ENCODE data around the gene BAZ2B. TPM values are rescaled to one million over a fixed set of nuclear protein-coding genes. Genes with fewer than 3 reads are reported as not detected.

The BAZ2B gene
- total RNA-seq, 1 donor from 2014 or later, result 32.4 TPM

- Histone ChIP-seq H3K9me3 (replicated peaks) (no peaks in the 10 kb centered on the region), H3K4me1 (peaks cover 17% of the 10 kb centered on the region), H3K36me3 (peaks cover 66% of the 10 kb centered on the region), H3K4me3 (no peak overlapping the region), H3K27me3 (ENCODE audit: low read depth) (no peaks in the 10 kb centered on the region), H3K27ac (replicated peaks) (no peak overlapping the region)
- DNase-seq, result no peak
- no peak for TF ChIP-seq CTCF (IDR thresholded peaks at IDR 0.05; ENCODE audit: borderline replicate concordance)
- intact Hi-C loops (cut with micrococcal nuclease), result no loop called here
Measured at GRCh38 chr2:159438284-159438683, 178.1 kb downstream of the BAZ2B start.

GRCh38 chr2:159432610-159433009, 183.7 kb downstream of the BAZ2B start:
- intact Hi-C loops (cut with micrococcal nuclease), result no loop called here
- TF ChIP-seq CTCF (IDR thresholded peaks at IDR 0.05; ENCODE audit: borderline replicate concordance), result no peak
- H3K27ac ChIP-seq (replicated peaks), result no peak overlapping the region
- no peaks in the 10 kb centered on the region for H3K4me1 ChIP-seq
- DNase-seq, result no peak
- no peaks in the 10 kb centered on the region for H3K27me3 ChIP-seq (ENCODE audit: low read depth)
- peaks cover 89% of the 10 kb centered on the region for H3K36me3 ChIP-seq
- no peaks in the 10 kb centered on the region for H3K9me3 ChIP-seq (replicated peaks)
- H3K4me3 ChIP-seq, result no peak overlapping the region

- Histone ChIP-seq H3K4me1 (no peaks in the 10 kb centered on the region), H3K27me3 (ENCODE audit: low read depth) (no peaks in the 10 kb centered on the region), H3K27ac (replicated peaks) (no peak overlapping the region), H3K9me3 (replicated peaks) (peaks cover 5% of the 10 kb centered on the region), H3K36me3 (peaks cover 78% of the 10 kb centered on the region), H3K4me3 (no peak overlapping the region)
- no peak for TF ChIP-seq CTCF (IDR thresholded peaks at IDR 0.05; ENCODE audit: borderline replicate concordance)
- intact Hi-C loops (cut with micrococcal nuclease), result no loop called here
- DNase-seq, result no peak
Measured at GRCh38 chr2:159427048-159427447, 189.3 kb downstream of the BAZ2B start.

GRCh38 chr2:159419403-159419802, 196.9 kb downstream of the BAZ2B start:
- Histone ChIP-seq H3K9me3 (replicated peaks) (peaks cover 7% of the 10 kb centered on the region), H3K27me3 (ENCODE audit: low read depth) (no peaks in the 10 kb centered on the region), H3K27ac (replicated peaks) (no peak overlapping the region), H3K4me3 (no peak overlapping the region), H3K4me1 (no peaks in the 10 kb centered on the region), H3K36me3 (peaks cover 31% of the 10 kb centered on the region)
- DNase-seq, result no peak
- no peak for TF ChIP-seq CTCF (IDR thresholded peaks at IDR 0.05; ENCODE audit: borderline replicate concordance)
- intact Hi-C loops (cut with micrococcal nuclease), result no loop called here

- Histone ChIP-seq H3K27me3 (ENCODE audit: low read depth) (no peaks in the 10 kb centered on the region), H3K4me1 (no peaks in the 10 kb centered on the region), H3K27ac (replicated peaks) (no peak overlapping the region), H3K4me3 (no peak overlapping the region), H3K36me3 (peaks cover 54% of the 10 kb centered on the region), H3K9me3 (replicated peaks) (no peaks in the 10 kb centered on the region)
- no peak for TF ChIP-seq CTCF (IDR thresholded peaks at IDR 0.05; ENCODE audit: borderline replicate concordance)
- intact Hi-C loops (cut with micrococcal nuclease), result no loop called here
- no peak for DNase-seq
Measured at GRCh38 chr2:159411460-159411859, 204.9 kb downstream of the BAZ2B start.

GRCh38 chr2:159410276-159410675, 206.1 kb downstream of the BAZ2B start:
- H3K27ac ChIP-seq (replicated peaks), result no peak overlapping the region
- no peak for TF ChIP-seq CTCF (IDR thresholded peaks at IDR 0.05; ENCODE audit: borderline replicate concordance)
- intact Hi-C loops (cut with micrococcal nuclease), result no loop called here
- no peaks in the 10 kb centered on the region for H3K9me3 ChIP-seq (replicated peaks)
- H3K4me1 ChIP-seq, result no peaks in the 10 kb centered on the region
- peaks cover 65% of the 10 kb centered on the region for H3K36me3 ChIP-seq
- no peaks in the 10 kb centered on the region for H3K27me3 ChIP-seq (ENCODE audit: low read depth)
- DNase-seq, result no peak
- H3K4me3 ChIP-seq, result no peak overlapping the region

Measured in left ventricle myocardium inferior (tissue), 1 donor.